PC-3 (cell line): ENCODE data around the gene IL17RD. TPM values are rescaled to one million over a fixed set of nuclear protein-coding genes. Genes with fewer than 3 reads are reported as not detected.

ENCODE experiments used
- ATAC-seq: fragments of 200-7000 bp; cut with Tn5 transposase; 2 replicates; pipeline ENCODE4 v1.9.1; 2020; ENCODE audit warnings: mild to moderate bottlenecking, moderate library complexity
- BruUV-seq: library from RNA; stranded (reverse); fragments of 400-500 nt; replicated peaks from 2 replicates; lab custom pipeline; 2021; lab: Mats Ljungman, UMichigan
- CTCF ChIA-PET: fragments of 300-600 bp; sonication (Branson Sonifier 250); formaldehyde crosslinking; loops from one replicate; lab custom pipeline; 2022; ENCODE audit warnings: antibody characterized with exemption; lab: Charles Lee
- POLR2A ChIA-PET: fragments of 300-600 bp; sonication (Branson Sonifier 250); formaldehyde crosslinking; loops from one replicate; lab custom pipeline; 2022; ENCODE audit warnings: antibody characterized with exemption; ENCODE audit not compliant: unreplicated experiment; lab: Charles Lee
- DNase-seq: peaks from one replicate; pipeline ENCODE4 v3.0.0-alpha.2; 2015
- H2AFZ ChIP-seq: fragments of 300-600 bp; sonication (generic); 2 replicates; pipeline ENCODE4 v1.6.0; 2016; ENCODE audit warnings: antibody characterized with exemption, low read length
- H3F3A ChIP-seq: fragments of 300-600 bp; sonication (generic); one replicate; pipeline ENCODE4 v1.6.0; 2017; ENCODE audit warnings: antibody characterized with exemption, low read length, control low read depth, mild to moderate bottlenecking; ENCODE audit not compliant: unreplicated experiment
- H3K27ac ChIP-seq: fragments of 300-600 bp; sonication (generic); 2 replicates; pipeline ENCODE4 v1.5.1; 2016; ENCODE audit warnings: mild to moderate bottlenecking, low read length
- H3K27me3 ChIP-seq: fragments of 300-600 bp; sonication (generic); 2 replicates; pipeline ENCODE4 v1.6.1; 2016; ENCODE audit warnings: low read length, mixed read lengths
- H3K36me3 ChIP-seq: fragments of 300-600 bp; sonication (generic); 2 replicates; pipeline ENCODE4 v1.6.1; 2016; ENCODE audit warnings: low read depth, mixed run types, low read length, mixed read lengths
- H3K4me1 ChIP-seq: fragments of 300-600 bp; sonication (generic); 2 replicates; pipeline ENCODE4 v1.5.1; 2016; ENCODE audit warnings: low read length; ENCODE audit not compliant: insufficient read depth
- H3K4me2 ChIP-seq: fragments of 300-600 bp; sonication (generic); 2 replicates; pipeline ENCODE4 v1.6.0; 2016; ENCODE audit warnings: low read length
- H3K4me3 ChIP-seq: fragments of 300-600 bp; sonication (generic); 2 replicates; pipeline ENCODE4 v1.5.1; 2016; ENCODE audit warnings: mild to moderate bottlenecking, low read length, mixed read lengths
- H3K79me2 ChIP-seq: fragments of 300-600 bp; sonication (generic); 2 replicates; pipeline ENCODE4 v1.6.1; 2017; ENCODE audit warnings: low read length, mixed read lengths
- H3K9ac ChIP-seq: fragments of 300-600 bp; sonication (generic); 2 replicates; pipeline ENCODE4 v1.6.0; 2016; ENCODE audit warnings: mild to moderate bottlenecking, low read length
- H3K9me2 ChIP-seq: fragments of 300-600 bp; sonication (generic); replicated peaks from 2 replicates; pipeline ENCODE4 v1.6.1; 2016; ENCODE audit warnings: mixed run types, low read length, mixed read lengths
- H3K9me3 ChIP-seq: fragments of 300-600 bp; sonication (generic); 2 replicates; pipeline ENCODE4 v1.6.1; 2016; ENCODE audit warnings: low read length, mixed read lengths
- H4K20me1 ChIP-seq: fragments of 300-600 bp; sonication (generic); 2 replicates; pipeline ENCODE4 v1.6.1; 2016; ENCODE audit warnings: low read length, mixed read lengths
- EZH2 ChIP-seq: fragments of 300-600 bp; sonication (generic); IDR thresholded peaks from one replicate; pipeline ENCODE4 v1.6.1; 2017; ENCODE audit warnings: antibody characterized with exemption, mild to moderate bottlenecking, low read length; ENCODE audit not compliant: unreplicated experiment
- EZH2phosphoT487 ChIP-seq: fragments of 300-600 bp; sonication (generic); IDR thresholded peaks from 2 replicates; pipeline ENCODE4 v1.6.1; 2018; ENCODE audit warnings: mild to moderate bottlenecking, antibody characterized with exemption, low read length, borderline replicate concordance
- intact Hi-C: fragments of 100-400 bp; cut with micrococcal nuclease; formaldehyde crosslinking; loops from 2 replicates; pipeline ENCODE4 v1.9.0; 2023
- total RNA-seq: library from RNA; depleted of rRNA; stranded (reverse); fragments of >200 nt; gene quantifications from 2 replicates; pipeline ENCODE4 v1.2.3, GENCODE V29; 2014
- TF ChIP-seq, protein P1 (sequence below): fragments of 300-600 bp; sonication (generic); conservative IDR thresholded peaks from 2 replicates; pipeline ENCODE4 v1.5.1; 2017; ENCODE audit warnings: antibody characterized with exemption, low read depth, mild to moderate bottlenecking, low read length

The IL17RD gene
- total RNA-seq, 1 experiment from 2014 or later: 3.7 TPM

DNA sequence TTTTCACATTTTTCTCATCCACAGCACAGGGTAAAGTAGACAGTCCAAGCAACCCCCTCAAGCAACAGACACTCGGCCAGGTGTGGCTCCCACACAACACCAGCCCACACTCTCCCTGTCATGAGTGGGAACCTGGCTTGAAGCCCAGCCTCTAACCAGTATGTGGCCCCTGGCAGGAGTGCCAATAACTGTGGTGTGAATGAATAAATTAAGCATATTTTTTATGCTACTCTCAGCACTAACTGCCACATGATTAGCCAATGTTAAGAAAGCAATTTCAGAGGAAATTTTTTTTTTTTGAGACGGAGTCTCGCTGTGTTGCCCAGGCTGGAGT is 9.9 kb downstream of the IL17RD start:
- H3K9me2 ChIP-seq: no peaks in the 10 kb centered on the region
- TF ChIP-seq, protein P1, sequence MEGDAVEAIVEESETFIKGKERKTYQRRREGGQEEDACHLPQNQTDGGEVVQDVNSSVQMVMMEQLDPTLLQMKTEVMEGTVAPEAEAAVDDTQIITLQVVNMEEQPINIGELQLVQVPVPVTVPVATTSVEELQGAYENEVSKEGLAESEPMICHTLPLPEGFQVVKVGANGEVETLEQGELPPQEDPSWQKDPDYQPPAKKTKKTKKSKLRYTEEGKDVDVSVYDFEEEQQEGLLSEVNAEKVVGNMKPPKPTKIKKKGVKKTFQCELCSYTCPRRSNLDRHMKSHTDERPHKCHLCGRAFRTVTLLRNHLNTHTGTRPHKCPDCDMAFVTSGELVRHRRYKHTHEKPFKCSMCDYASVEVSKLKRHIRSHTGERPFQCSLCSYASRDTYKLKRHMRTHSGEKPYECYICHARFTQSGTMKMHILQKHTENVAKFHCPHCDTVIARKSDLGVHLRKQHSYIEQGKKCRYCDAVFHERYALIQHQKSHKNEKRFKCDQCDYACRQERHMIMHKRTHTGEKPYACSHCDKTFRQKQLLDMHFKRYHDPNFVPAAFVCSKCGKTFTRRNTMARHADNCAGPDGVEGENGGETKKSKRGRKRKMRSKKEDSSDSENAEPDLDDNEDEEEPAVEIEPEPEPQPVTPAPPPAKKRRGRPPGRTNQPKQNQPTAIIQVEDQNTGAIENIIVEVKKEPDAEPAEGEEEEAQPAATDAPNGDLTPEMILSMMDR: no peak
- TF ChIP-seq EZH2phosphoT487 (no peak), EZH2 (no peak)
- no peak overlapping the region for H3K4me2 ChIP-seq
- ChIA-PET CTCF (no interaction called here), POLR2A (no interaction called here)
- DNase-seq: no peak
- no peaks in the 10 kb centered on the region for H4K20me1 ChIP-seq
- H3K9ac ChIP-seq: no peak overlapping the region
- no TSS peak for BruUV-seq
- H2AFZ ChIP-seq: no peak overlapping the region
- no peaks in the 10 kb centered on the region for H3K36me3 ChIP-seq
- no peaks in the 10 kb centered on the region for H3K79me2 ChIP-seq
- ATAC-seq: no peak
- H3K27me3 ChIP-seq: no peaks in the 10 kb centered on the region
- H3F3A ChIP-seq: peaks cover 6% of the 10 kb centered on the region
- intact Hi-C loops: loop anchor here (5.0 kb wide), 1 partner anchor 163 kb away; no protein-coding TSS in a partner anchor
- H3K4me1 ChIP-seq: peaks cover 38% of the 10 kb centered on the region
- H3K4me3 ChIP-seq: no peak overlapping the region
- no peaks in the 10 kb centered on the region for H3K9me3 ChIP-seq
- no peak overlapping the region for H3K27ac ChIP-seq

GRCh38 chr3:57154470-57155309 is 10.5 kb downstream of the IL17RD start:
- Histone ChIP-seq H3K9ac (no peak overlapping the region), H3K4me2 (no peak overlapping the region), H2AFZ (no peak overlapping the region), H3K36me3 (no peaks in the 10 kb centered on the region), H3K79me2 (no peaks in the 10 kb centered on the region), H3K4me3 (no peak overlapping the region), H3K9me2 (no peaks in the 10 kb centered on the region), H3F3A (peaks cover 6% of the 10 kb centered on the region), H3K4me1 (peaks cover 41% of the 10 kb centered on the region), H3K27me3 (no peaks in the 10 kb centered on the region), H3K27ac (no peak overlapping the region), H4K20me1 (no peaks in the 10 kb centered on the region), H3K9me3 (no peaks in the 10 kb centered on the region)
- no TSS peak for BruUV-seq
- ATAC-seq: no peak
- TF ChIP-seq, protein P1: no peak
- TF ChIP-seq EZH2phosphoT487 (no peak), EZH2 (no peak)
- POLR2A ChIA-PET: no interaction called here
- intact Hi-C loops: loop anchor here (5.0 kb wide), 1 partner anchor 162 kb away; no protein-coding TSS in a partner anchor
- DNase-seq: no peak
- CTCF ChIA-PET: no interaction called here
